GM12878 (cell line): ENCODE results near the gene CATSPER3. TPM values are rescaled to one million over a fixed set of nuclear protein-coding genes. Genes with fewer than 3 reads are reported as not detected.

ENCODE experiments used
- ATAC-seq: fragments of 200-7000 bp; cut with Tn5 transposase; 3 replicates; pipeline ENCODE4 v1.9.1; 2020; ENCODE audit warnings: mild to moderate bottlenecking, moderate library complexity
- BruUV-seq: library from RNA; stranded (reverse); fragments of 400-500 nt; replicated peaks from 2 replicates; lab custom pipeline; 2021; lab: Mats Ljungman, UMichigan
- CTCF ChIA-PET: fragments of 300-600 bp; sonication (Branson Sonifier 250); formaldehyde crosslinking; extraction: SDS; loops from one replicate; lab custom pipeline; 2021; ENCODE audit warnings: inconsistent platforms; lab: Yijun Ruan, JAX
- POLR2A ChIA-PET: fragments of 350-600 bp; formaldehyde crosslinking; extraction: SDS; loops from one replicate; lab custom pipeline; 2021; ENCODE audit warnings: inconsistent platforms; lab: Charles Lee
- RAD21 ChIA-PET: fragments of 300-600 bp; sonication (Branson Sonifier 250); formaldehyde crosslinking; loops from one replicate; lab custom pipeline; 2023; ENCODE audit warnings: antibody characterized with exemption; ENCODE audit not compliant: unreplicated experiment; lab: Charles Lee
- SMC1A ChIA-PET: fragments of 300-600 bp; sonication (Branson Sonifier 250); formaldehyde crosslinking; loops from one replicate; lab custom pipeline; 2023; ENCODE audit not compliant: unreplicated experiment, uncharacterized antibody; lab: Charles Lee
- DNase-seq: peaks from one replicate; pipeline ENCODE4 v3.0.0-alpha.2; 2011; ENCODE audit warnings: low read depth, low spot score
- FAIRE-seq: peaks from 3 replicates; lab custom pipeline; 2011; peaks lifted over from hg19 to GRCh38; lab: Jason Lieb, UNC
- H2AFZ ChIP-seq: 2 replicates; pipeline ENCODE4 v1.6.0; 2011; ENCODE audit warnings: low read depth, low read length, control low read depth; ENCODE audit not compliant: control insufficient read depth
- H3K27ac ChIP-seq: 2 replicates; pipeline ENCODE4 v1.5.1; 2011; ENCODE audit warnings: control low read depth; ENCODE audit not compliant: control insufficient read depth, insufficient read depth
- H3K27me3 ChIP-seq, 2 experiments: replicated peaks in 1 of 2; 2 replicates each; pipeline versions ENCODE4 v1.6.0 to v1.6.1; 2011; ENCODE audit warnings: low read length in 1 of 2; ENCODE audit not compliant: control insufficient read depth in 2 of 2, insufficient read depth in 2 of 2
- H3K36me3 ChIP-seq, 2 experiments: 2 replicates each; pipeline ENCODE4 v1.5.1; 2011; ENCODE audit warnings: low read length in 1 of 2; ENCODE audit not compliant: control insufficient read depth in 2 of 2, insufficient read depth in 2 of 2
- H3K4me1 ChIP-seq: 2 replicates; pipeline ENCODE4 v1.6.1; 2011; ENCODE audit warnings: mild to moderate bottlenecking, low read length, moderate library complexity, mixed read lengths; ENCODE audit not compliant: control insufficient read depth, insufficient read depth
- H3K4me2 ChIP-seq: 2 replicates; pipeline ENCODE4 v1.6.0; 2011; ENCODE audit warnings: control low read depth; ENCODE audit not compliant: control insufficient read depth, insufficient read depth
- H3K4me3 ChIP-seq: fragments of 200-600 bp; sonication (generic); 2 replicates; pipeline ENCODE4 v1.5.1; 2016
- H3K79me2 ChIP-seq: 2 replicates; pipeline ENCODE4 v1.6.0; 2011; ENCODE audit warnings: low read length; ENCODE audit not compliant: control insufficient read depth, insufficient read depth
- H3K9ac ChIP-seq: 2 replicates; pipeline ENCODE4 v1.8.0; 2011; ENCODE audit warnings: low read length, control low read depth, mixed read lengths; ENCODE audit not compliant: control insufficient read depth, insufficient read depth
- H3K9me3 ChIP-seq: replicated peaks from 3 replicates; pipeline ENCODE4 v1.5.1; 2011; ENCODE audit warnings: mild to moderate bottlenecking, low read length; ENCODE audit not compliant: control insufficient read depth, insufficient read depth
- H4K20me1 ChIP-seq: 2 replicates; pipeline ENCODE4 v1.6.0; 2011; ENCODE audit not compliant: control insufficient read depth, insufficient read depth
- BHLHE40 ChIP-seq, 2 experiments: fragments of 450-650 bp in 1 of 2; IDR thresholded peaks; 2 replicates each; pipeline ENCODE4 v1.6.1; 2011 to 2017; ENCODE audit warnings: low read depth in 2 of 2, borderline replicate concordance in 1 of 2, improper control_type of control experiment in 1 of 2, low read length in 1 of 2, mild to moderate bottlenecking in 1 of 2
- EED ChIP-seq: sonication (generic); IDR thresholded peaks from 2 replicates; pipeline ENCODE4 v1.6.1; 2016; ENCODE audit warnings: antibody characterized with exemption, low read depth
- EGR1 ChIP-seq, 2 experiments: IDR thresholded peaks; 1 replicate in 1 of 2; 2 replicates in 1 of 2; pipeline ENCODE4 v1.6.1; 2011 to 2012; ENCODE audit warnings: low read depth in 2 of 2, low read length in 2 of 2, borderline replicate concordance in 1 of 2, mild to moderate bottlenecking in 1 of 2, moderate library complexity in 1 of 2
- ESRRA ChIP-seq: IDR thresholded peaks from 2 replicates; pipeline ENCODE4 v1.6.1; 2012; ENCODE audit warnings: mild to moderate bottlenecking, low read length, improper control_type of control experiment
- FOXK2 ChIP-seq: fragments of 450-650 bp; IDR thresholded peaks from 2 replicates; pipeline ENCODE4 v1.6.1; 2017; ENCODE audit warnings: mild to moderate bottlenecking, moderate library complexity
- GABPA ChIP-seq: IDR thresholded peaks from 2 replicates; pipeline ENCODE4 v1.6.1; 2014; ENCODE audit warnings: antibody characterized with exemption, low read depth, mild to moderate bottlenecking, inconsistent platforms
- HDGF ChIP-seq: fragments of 450-650 bp; IDR thresholded peaks from 2 replicates; pipeline ENCODE4 v1.6.1; 2016; ENCODE audit warnings: antibody characterized with exemption
- IKZF2 ChIP-seq, 2 experiments: fragments of 450-650 bp; IDR thresholded peaks; 2 replicates each; pipeline ENCODE4 v1.6.1; 2017; ENCODE audit warnings: mild to moderate bottlenecking in 2 of 2, moderate library complexity in 2 of 2
- KLF5 ChIP-seq: fragments of 450-650 bp; IDR thresholded peaks from 2 replicates; pipeline ENCODE4 v1.6.1; 2014; ENCODE audit warnings: mild to moderate bottlenecking; ENCODE audit not compliant: partially characterized antibody
- MYB ChIP-seq: fragments of 150-350 bp; IDR thresholded peaks from 2 replicates; pipeline ENCODE4 v1.6.1; 2014; ENCODE audit warnings: mild to moderate bottlenecking, low read depth, low read length, borderline replicate concordance
- NBN ChIP-seq: fragments of 450-650 bp; IDR thresholded peaks from 2 replicates; pipeline ENCODE4 v1.6.1; 2016
- PAX8 ChIP-seq: fragments of 450-650 bp; IDR thresholded peaks from 2 replicates; pipeline ENCODE4 v1.6.1; 2017; ENCODE audit warnings: mild to moderate bottlenecking, moderate library complexity
- POLR2AphosphoS2 ChIP-seq: IDR thresholded peaks from 2 replicates; pipeline ENCODE4 v1.6.1; 2011; ENCODE audit warnings: low read depth, mild to moderate bottlenecking, low read length, improper control_type of control experiment, moderate library complexity
- SMAD1 ChIP-seq: fragments of 450-650 bp; IDR thresholded peaks from 2 replicates; pipeline ENCODE4 v1.6.1; 2018; ENCODE audit warnings: mild to moderate bottlenecking, low read depth; ENCODE audit not compliant: partially characterized antibody
- SREBF1 ChIP-seq: IDR thresholded peaks from 2 replicates; pipeline ENCODE4 v1.6.1; 2012; ENCODE audit warnings: mild to moderate bottlenecking, low read length
- TBL1XR1 ChIP-seq: IDR thresholded peaks from 2 replicates; pipeline ENCODE4 v1.6.1; 2012; ENCODE audit warnings: low read depth, low read length, improper control_type of control experiment
- ZNF217 ChIP-seq: fragments of 450-650 bp; IDR thresholded peaks from 2 replicates; pipeline ENCODE4 v1.6.1; 2017; ENCODE audit warnings: antibody characterized with exemption, mild to moderate bottlenecking
- ZSCAN29 ChIP-seq: fragments of 450-650 bp; IDR thresholded peaks from 2 replicates; pipeline ENCODE4 v1.6.1; 2017; ENCODE audit warnings: mild to moderate bottlenecking, moderate library complexity
- WGBS: methylation state at CpG from one replicate; pipeline ENCODE4 v1.1.6; 2016; ENCODE audit warnings: low lambda C conversion rate; ENCODE audit not compliant: insufficient replicate concordance, insufficient coverage; ENCODE audit errors: missing lambda C conversion rate; 5-methylcytosine and 5-hydroxymethylcytosine counted together
- in situ Hi-C: fragments of 300-500 bp; cut with MboI; formaldehyde crosslinking; loops from 9 replicates; pipeline ENCODE4 v1.14.3; 2018; ENCODE audit warnings: mixed read lengths
- intact Hi-C: fragments of 100-400 bp; cut with micrococcal nuclease; formaldehyde crosslinking; loops from one replicate; pipeline ENCODE4 v1.14.2; 2022; ENCODE audit not compliant: unreplicated experiment
- polyA plus RNA-seq, 11 experiments: library from polyadenylated mRNA; depleted of rRNA in 4 of 11; unstranded in 6 of 11; stranded (reverse) in 5 of 11; fragments of >200 nt; fragmentation: Nextera tagmentation in 4 of 11; fragmentation: Illumina TruSeq in 1 of 11; extraction: Ambion mirVana in 4 of 11; extraction: Trizol in 1 of 11; gene quantifications; 1 replicate in 1 of 11; 2 replicates in 10 of 11; pipeline versions ENCODE4 v1.2.1 to v1.2.3, GENCODE V29; 2011 to 2016; ENCODE audit warnings: inconsistent platforms in 2 of 11, missing spikeins in 2 of 11, low read depth in 1 of 11
- total RNA-seq, 4 experiments: library from RNA; depleted of rRNA in 3 of 4; stranded (reverse); fragments of >200 nt in 3 of 4; fragmentation: Illumina TruSeq in 1 of 4; extraction: Trizol in 1 of 4; gene quantifications; 2 replicates each; pipeline versions ENCODE4 v1.2.1 to v1.2.3, GENCODE V29; 2013 to 2021
- TF ChIP-seq, protein P1 (sequence below): IDR thresholded peaks from 2 replicates; pipeline ENCODE4 v1.6.1; 2011; ENCODE audit warnings: mild to moderate bottlenecking, low read depth, low read length, moderate library complexity; ENCODE audit not compliant: insufficient replicate concordance
- TF ChIP-seq, protein P2 (sequence below): fragments of 450-650 bp; IDR thresholded peaks from 2 replicates; pipeline ENCODE4 v1.6.1; 2017; ENCODE audit warnings: mild to moderate bottlenecking, low read depth, inconsistent platforms; ENCODE audit not compliant: poor library complexity, severe bottlenecking

Gene CATSPER3
- total and polyA plus RNA-seq, 10 of the 15 experiments (the other 5 are each of a cell fraction or from before 2014, with no cell fraction given) = 0.06 to 0.38 (median 0.13) TPM; not detected in 4

DNA sequence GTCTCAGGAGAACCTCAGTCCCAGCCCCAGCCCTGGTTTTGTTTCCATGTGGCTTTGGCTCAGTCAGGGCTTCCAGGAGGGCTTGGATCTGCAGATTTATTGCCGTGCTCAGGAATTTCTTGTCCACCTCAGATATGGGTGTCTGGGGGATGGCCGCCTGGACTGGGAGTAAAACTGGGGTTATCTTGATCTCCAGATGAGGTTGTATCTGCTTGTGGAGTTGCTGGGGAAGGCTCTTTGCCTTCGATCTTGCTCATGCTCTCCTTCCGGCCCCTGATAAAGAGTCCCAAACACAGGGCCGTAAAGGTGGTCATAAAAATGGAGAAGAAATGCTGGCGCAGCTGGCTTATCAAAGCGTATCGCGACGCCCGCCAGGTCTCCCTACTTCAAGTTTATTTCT, 84.2 kb downstream of the CATSPER3 start:
- H3K4me2 ChIP-seq = no peak overlapping the region
- 81% methylated on average over 11 of the region's 11 CpGs for WGBS
- DNase-seq = no peak
- H3K27me3 ChIP-seq = peaks cover 0 to 4% of the 10 kb centered on the region in 2 experiments
- H3K4me1 ChIP-seq = peaks cover 14% of the 10 kb centered on the region
- no peaks in the 10 kb centered on the region; the same call in 2 of the 3 replicates for H3K9me3 ChIP-seq
- SMC1A ChIA-PET = no interaction called here
- RAD21 ChIA-PET = no interaction called here
- H3K36me3 ChIP-seq = no peaks in the 10 kb centered on the region
- no peak for FAIRE-seq
- POLR2A ChIA-PET = no interaction called here
- no TSS peak for BruUV-seq
- TF ChIP-seq BHLHE40 (IDR thresholded peaks at IDR 0.05; ENCODE audit: borderline replicate concordance in 1 of 2, low read depth in 2 of 2, low read length in 1 of 2) (no peak), TBL1XR1 (no peak), PAX8 (no peak), ZNF217 (no peak), KLF5 (no peak), NBN (no peak), MYB (no peak), GABPA (no peak), IKZF2 (IDR thresholded peaks at IDR 0.05) (no peak), ZSCAN29 (no peak), EGR1 (IDR thresholded peaks at IDR 0.05; ENCODE audit: borderline replicate concordance in 1 of 2, low read depth in 2 of 2, low read length in 2 of 2) (no peak), FOXK2 (no peak), HDGF (no peak), SREBF1 (no peak), SMAD1 (no peak), EED (no peak), POLR2AphosphoS2 (no peak), ESRRA (no peak)
- TF ChIP-seq, protein P1, sequence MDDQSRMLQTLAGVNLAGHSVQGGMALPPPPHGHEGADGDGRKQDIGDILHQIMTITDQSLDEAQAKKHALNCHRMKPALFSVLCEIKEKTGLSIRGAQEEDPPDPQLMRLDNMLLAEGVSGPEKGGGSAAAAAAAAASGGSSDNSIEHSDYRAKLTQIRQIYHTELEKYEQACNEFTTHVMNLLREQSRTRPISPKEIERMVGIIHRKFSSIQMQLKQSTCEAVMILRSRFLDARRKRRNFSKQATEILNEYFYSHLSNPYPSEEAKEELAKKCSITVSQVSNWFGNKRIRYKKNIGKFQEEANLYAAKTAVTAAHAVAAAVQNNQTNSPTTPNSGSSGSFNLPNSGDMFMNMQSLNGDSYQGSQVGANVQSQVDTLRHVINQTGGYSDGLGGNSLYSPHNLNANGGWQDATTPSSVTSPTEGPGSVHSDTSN = no peak
- TF ChIP-seq, protein P2, sequence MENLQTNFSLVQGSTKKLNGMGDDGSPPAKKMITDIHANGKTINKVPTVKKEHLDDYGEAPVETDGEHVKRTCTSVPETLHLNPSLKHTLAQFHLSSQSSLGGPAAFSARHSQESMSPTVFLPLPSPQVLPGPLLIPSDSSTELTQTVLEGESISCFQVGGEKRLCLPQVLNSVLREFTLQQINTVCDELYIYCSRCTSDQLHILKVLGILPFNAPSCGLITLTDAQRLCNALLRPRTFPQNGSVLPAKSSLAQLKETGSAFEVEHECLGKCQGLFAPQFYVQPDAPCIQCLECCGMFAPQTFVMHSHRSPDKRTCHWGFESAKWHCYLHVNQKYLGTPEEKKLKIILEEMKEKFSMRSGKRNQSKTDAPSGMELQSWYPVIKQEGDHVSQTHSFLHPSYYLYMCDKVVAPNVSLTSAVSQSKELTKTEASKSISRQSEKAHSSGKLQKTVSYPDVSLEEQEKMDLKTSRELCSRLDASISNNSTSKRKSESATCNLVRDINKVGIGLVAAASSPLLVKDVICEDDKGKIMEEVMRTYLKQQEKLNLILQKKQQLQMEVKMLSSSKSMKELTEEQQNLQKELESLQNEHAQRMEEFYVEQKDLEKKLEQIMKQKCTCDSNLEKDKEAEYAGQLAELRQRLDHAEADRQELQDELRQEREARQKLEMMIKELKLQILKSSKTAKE = no peak
- H3K4me3 ChIP-seq = no peak overlapping the region
- H3K79me2 ChIP-seq = no peaks in the 10 kb centered on the region
- no peak overlapping the region for H2AFZ ChIP-seq
- ATAC-seq = no peak
- intact Hi-C loops = no loop called here
- H3K27ac ChIP-seq = no peak overlapping the region
- CTCF ChIA-PET = no interaction called here
- H3K9ac ChIP-seq = no peak overlapping the region
- in situ Hi-C loops = no loop called here
- no peaks in the 10 kb centered on the region for H4K20me1 ChIP-seq
